GM19452 (cell line): ENCODE measurements around the gene PAM16.
A peak's percentile ranks its signal among the peaks of the same experiment; 100 is the strongest.

Experiments used
- ATAC-seq: cut with Tn5 transposase; IDR thresholded peaks from one replicate; pipeline ENCODE4 v1.9.1; 2021; ENCODE audit not compliant: unreplicated experiment

PAM16 gene

DNA sequence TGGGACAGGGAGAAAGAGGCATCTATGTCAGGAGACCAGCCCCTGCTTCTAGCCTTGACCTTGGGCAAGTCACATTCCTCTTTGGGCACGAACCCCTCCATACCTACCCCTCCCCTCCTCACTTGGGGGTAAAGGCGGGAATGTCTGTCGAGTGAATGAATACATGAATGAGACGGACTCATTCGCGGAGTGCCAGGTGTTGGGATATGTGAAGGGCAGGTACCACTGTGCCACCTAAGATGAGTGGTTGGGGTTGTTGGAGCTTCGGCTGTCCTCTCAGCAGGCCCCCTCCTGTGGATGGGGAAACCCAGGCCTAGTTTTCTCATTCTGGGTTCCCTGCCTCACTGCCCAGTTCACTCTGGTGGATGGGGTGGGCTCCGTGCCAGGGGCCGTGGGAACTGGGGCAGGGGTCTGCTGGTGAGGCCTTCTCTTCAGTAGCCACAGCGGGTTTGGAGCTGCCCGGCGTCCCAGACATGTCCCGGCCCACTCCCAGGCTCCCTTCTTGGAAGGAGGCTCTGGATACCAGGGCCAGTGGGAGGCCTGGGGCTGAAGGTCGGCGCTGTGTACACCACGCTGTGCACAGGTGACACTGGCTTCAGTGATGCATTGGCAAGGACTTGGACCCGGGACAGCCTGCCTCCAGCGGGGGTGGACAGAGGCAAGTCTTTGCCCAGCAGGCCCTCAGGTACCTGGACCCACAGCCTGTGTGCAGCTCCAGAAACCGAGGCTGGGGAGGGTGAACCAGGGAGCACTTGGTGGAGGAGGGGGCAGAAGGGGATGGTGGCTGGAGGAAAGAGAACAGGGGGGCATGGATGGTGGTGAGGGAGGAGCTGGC, 29.6 kb downstream of the PAM16 start:
- ATAC-seq: no peak

DNA sequence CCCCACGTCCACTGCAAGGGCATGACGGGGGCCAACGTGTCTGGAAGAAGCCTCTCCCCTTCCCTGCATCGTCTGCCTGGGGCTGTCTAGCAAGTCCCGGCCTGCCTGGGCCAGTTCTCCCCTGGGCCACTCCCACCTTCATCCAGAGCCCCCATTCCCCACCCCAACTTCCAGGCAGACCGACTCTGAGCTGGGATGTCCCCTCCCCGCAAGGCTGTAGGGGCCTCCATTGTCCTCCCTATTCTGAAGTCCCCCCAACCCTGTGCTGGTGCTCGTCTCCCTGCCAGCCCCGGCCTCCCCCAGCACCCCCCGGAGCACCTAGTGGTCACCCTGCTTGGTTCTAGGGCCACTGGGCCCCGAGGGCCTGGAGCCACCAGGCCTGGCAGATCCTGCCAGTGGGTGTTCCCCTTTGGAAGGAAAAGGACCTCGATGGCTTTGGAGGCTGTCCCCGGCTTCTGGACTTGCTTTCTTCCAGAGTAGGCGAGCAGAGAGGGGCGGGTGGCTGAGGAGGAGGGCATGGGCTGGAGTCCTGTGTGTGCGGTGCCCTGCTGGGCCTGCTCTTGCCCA, 30.5 kb downstream of the PAM16 start:
- ATAC-seq: no peak

DNA sequence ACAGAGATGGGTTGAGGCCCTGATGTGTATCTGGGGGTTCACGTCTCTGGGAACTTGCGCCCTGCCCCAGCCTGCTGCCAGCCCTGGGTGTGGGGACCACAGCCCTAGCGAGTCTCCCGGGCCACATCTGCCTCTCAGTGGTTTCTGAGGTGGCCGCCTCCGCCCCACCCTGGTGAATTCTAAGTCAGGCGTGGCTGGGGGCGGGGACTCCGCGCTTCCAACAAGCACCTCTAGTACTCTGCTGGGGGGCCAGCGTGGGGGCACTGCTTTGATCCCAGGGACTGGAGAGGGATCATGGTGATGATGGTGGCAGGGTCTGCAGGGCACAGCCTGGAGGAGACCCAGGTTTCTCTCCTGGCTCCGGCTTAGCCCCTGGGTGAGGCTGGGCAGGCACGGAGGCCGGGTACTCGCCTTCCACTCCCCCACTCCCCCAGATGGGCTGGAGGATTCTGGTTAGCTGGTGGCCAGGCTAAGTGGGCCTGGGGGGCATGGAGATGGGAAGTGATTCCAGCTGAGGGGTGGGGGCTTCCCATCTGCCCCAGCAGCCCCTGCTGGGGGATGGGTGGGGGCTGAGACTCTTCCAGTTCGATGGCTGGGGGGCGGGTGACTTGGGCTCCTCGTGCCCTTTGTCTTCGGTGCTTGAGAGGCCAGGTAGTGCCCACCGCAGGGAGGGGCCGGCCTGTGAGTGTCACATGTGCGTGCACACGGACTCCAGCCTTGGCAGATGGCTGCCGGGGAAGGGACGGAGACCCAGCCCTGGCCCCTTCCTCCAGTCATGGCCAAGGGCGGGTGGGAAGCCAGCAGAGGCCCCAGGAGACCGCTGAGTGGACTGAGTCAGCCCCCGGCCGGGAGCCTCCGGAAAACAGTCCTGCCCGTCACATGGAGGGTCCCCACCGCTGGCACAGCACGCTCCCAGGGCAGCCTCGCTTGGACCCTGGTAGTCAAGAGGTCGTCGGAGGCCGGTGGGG, 31.4 kb downstream of the PAM16 start:
- peak; percentile 38 for ATAC-seq

DNA sequence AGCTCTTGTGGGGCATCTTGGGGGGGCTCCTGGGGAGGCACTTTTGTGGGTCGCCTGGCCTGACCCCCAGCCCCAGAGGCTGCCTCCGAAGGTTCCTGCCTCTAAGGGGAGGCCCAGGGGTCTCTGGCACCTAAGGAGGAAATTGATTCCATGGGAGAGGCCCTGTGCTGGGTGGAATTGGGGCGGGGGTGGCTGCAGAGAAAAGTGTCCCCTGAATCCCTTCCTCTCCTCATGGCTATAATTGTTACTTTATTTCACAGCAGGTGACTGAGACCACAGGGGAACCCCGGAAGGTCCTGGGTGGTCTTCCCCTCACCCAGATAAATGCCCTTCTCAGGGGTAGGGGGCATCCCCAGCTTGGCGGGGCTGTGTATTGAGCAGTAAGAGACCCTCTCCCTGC, 32.2 kb downstream of the PAM16 start:
- no peak for ATAC-seq

DNA sequence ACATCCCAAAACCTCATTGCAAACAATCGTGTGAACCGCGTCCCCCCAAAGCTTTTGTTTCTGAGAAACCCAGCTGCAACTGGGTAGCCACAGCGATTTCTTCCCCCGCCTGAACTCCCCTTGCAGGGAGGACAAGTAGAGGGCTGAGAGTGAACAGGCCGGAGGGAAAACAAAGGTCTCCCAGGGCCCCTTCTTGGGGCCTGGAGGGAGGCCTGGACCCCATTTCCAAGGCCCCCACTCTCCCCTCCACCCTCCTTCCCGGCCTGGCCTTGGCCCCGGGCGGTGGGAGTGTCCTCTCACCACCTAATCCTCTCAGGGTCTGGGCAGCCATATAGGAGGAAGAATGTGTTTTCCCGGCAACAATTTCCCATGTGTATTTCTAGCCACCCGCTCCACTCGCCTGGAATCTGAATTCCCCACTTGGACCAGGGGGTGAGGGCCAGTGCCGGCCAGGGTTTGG, 32.6 kb downstream of the PAM16 start:
- ATAC-seq: no peak

DNA sequence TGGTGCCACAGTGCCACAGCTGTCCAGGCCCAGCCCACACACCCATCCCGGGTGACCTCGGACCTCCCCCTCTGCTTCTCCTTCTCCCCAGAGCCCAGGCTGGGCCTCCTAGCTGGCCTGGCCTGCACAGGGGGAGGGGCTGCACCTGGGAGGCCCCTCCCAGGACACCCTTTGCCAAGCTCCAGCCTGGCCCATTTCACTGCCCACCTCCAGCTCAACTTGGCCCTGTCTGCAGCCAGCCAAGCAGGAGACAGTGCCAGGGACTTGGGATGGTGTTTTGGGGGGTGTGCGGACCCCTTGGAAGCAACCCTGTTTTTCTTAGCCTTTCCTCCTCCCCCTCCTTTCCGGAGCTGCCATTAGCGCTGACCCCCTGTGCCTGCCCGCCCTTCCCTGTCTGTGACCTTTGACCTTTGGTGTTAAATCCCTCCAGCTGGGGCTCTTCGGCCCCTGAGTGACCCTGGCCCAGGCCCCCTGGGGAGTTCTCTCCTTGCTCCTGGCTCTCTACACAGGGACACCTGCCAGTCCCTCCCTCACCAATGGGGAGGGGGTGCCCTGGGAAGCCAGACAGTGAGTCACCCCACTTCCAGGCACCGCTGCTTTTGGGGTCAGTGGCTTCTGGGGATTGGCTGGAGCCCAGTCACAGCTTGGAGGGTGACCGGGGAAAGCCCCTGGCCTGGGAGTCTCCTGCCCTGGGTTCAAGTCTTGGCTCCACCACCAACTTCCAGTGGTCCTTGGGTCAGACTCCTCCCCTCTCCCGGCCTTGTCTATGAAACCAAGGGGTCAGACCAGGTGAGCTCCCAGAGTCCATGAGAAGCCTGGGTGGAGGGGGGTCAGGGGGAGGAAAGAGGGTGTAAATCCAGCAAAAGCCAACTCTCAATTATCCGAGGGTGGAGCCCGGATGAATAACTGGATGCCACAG, 33.3 kb downstream of the PAM16 start:
- ATAC-seq: no peak

DNA sequence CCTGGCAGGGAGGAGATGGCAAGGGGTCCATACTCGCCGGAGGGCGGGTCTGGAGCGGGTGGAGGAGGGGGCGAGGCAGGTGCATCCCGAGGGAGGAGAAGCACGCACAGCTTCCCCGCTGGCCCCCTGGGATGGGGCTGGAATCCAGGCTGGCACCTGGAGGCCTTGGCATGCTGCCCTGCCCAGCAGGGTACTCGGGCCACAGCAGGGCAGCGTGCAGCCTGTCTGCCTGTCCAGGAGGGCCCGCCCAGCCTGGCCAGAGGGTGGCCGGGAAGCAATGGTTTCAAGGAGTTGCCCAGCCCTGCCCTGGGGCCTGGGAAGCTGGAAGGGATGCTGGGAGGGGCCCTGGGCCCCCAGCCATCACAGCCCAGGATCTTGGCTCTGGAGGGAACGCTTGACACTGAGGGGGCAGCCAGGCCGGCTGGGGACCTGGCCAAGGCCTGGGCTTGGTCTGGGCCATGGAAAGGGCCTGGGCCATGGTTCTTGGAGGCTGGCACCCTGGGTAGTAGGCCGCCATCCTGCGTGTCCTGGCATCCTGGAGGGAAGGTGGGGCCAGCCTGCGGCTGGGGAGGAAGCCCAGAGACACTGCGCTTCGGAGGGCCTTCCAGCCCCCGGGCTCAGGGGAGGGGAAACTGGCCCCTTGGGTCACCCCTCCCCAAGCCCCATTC, 34.1 kb downstream of the PAM16 start:
- no peak for ATAC-seq

DNA sequence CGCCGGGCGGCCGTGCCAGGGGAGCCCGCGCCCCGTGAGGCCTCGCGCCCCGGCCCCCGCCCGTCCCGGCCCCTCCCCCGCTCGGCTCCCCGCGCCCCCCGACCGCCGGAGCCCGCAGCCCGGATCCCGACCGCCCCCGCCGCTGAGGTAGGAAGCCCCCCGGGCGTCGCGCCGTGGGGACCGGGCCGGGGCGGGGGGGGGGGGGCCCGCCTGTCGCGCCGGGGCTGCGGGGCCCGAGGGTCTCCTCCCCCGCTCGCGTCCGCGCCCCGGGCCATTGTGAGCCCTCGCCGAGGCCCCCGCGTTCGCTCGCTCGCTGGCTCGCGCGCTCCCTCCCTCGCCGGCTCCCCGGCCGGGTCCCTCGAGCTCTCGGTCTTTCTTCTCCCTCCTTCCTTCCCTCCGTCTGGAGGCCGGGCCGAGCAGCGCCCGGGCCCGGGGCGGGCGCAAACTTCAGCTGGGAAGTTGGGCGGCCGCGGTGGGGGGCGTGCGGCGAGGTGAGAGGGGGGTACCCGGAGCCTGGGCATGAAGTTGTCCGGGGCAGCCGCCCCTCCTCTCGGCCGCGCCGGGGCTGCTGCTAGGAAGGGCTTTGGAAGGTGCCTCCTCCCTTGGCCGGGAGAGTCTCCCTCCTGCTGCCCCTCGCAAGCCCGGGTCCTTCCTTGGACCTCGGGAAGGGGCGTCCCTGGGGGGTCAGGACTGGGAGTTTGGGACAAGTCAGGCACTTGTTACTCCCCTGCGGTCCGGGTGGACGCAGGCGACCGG, 34.8 kb downstream of the PAM16 start:
- no peak for ATAC-seq

DNA sequence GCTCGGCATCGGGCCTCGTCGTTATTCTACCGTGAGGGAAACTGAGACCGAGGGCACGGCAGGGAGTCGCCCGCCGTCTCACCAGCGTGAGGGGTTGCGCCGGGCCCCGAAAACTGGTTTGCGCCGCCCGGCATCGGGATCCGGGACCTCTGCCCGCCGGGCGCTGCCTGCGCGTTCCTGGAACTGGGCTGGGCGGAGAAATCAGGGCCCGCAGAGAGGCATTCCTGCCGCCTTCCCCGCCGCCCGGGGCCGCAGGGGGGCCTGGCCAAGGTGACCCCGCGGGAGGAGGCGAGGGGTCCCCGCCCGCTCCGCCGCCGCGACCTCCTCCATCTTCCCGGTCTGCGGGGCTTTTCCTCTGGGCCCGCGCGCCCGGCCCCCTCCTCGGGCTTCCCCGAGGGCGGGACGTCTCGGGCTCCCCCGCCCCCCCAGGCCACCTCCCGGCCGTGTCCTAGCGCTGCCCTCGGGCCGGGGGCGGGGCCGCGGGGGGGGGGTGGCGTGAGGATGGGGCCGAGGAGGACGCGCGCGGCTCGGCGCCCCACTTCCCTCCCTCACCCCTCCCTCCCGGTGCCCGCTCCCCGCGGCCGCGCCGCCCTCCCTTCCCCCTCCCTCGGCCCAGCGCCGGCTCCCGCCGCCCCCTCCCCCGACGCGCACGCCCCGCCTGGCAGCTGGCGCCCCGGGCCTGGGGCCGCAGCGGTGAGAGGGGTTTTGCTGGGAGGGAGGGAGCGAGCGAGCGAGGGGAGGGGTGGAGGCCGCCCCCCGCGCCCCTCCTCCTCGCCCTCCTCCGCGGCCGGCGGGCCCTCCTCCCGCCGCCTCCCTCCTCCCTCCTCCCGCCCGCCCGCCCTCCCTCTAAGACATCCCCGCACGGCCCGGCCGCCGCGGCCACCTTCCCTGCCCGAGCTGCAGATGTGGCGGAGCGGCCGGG, 35.7 kb downstream of the PAM16 start, which contains the start of gene GLIS2:
GLIS2 (plus strand) TSS at position 882 of the 922 bp plus-strand sequence. CDS start 16,214 bp downstream, outside the sequence.
- no peak for ATAC-seq

DNA sequence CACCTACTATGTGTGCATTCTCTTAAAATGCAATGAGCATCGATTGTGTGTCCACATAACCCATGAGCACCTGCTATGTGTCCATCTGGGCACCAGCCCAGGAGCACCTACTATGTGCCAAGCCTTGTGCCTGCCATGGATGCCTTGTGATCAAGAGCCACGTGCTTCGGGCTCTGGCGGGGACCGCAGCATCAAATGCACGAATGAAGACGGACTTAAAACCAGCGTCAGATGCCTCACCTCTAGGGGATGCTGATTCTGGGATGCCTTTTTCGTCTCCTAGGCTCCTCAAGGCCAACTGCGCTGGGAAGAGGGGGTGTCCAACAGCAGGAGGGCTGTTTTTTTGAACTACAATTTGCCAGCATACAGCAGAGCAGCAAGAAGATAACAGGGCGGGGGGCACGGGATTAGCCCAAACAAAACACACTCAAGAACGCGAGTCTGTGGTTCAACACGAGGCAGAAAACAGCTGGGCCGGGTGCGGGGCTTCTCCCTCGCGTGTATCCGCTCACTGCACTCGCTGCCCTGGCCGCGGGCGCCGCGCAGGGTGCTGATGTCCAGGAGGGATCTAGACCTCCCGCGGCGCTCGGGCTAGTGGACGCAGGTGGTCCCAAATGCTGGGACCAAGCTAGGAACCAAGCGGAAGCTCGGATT, 36.5 kb downstream of the PAM16 start:
- no peak for ATAC-seq

DNA sequence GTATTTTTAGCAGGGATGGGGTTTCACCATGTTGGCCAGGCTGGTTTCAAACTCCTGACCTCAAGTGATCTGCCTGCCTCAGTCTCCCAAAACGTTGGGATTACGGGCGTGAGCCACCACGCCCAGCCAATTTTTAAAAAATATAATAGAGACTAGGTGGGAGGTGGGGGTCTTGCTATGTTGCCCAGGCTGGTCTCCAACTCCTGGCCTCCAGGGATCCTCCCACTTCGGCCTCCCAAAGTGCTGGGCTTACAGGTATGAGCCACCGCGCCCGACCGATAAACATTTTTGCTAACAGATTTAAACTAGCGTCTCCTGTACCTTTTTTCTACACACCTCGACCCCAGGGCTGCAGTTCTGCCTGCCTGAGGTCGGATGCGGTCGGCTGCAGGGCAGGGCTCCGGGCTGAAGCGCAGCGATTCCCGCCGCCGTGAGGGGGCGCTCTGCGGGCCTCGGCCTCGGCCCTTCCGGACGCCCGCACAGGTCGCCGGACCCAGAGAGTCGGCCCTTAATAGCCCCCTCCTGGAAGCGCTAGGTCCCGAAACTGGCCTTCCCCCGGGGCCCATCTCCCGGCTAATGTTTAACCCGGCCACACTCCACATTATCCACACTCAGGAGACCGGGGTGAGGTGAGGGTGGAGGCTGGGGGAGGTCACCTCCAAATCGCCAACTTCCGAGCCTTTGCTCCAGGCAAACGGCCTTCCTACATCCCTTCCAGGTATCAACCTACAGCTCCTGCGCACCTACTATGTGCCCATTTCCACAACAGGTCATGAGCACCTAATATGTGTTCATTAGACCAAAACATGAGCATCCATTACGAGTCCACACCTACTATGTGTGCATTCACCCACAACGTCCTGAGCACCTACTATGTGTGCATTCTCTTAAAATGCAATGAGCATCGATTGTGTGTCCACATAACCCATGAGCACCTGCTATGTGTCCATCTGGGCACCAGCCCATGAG, 37.3 kb downstream of the PAM16 start:
- ATAC-seq: peak; percentile 39

DNA sequence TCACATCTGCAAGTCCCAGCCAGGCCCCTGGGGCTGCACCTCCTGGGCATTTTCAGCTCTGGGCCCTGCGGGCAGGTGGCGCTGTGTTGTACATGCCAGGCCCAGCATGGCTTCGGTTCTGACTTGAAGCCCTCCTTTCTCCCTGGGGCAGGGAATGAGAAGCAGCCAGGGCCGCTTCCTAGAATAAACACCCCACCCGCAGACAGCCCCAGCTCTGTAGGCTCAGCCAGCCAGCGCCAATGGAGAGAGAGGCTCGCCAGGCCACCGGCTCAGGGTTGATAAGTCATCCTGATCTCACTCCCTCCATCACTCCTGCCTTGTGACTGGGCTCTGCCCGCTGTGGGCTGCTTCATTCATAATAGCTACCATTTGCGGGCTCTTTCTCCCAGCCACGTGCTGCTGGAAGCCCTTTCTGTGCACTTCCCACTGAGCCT, 41.3 kb downstream of the PAM16 start:
- no peak for ATAC-seq

DNA sequence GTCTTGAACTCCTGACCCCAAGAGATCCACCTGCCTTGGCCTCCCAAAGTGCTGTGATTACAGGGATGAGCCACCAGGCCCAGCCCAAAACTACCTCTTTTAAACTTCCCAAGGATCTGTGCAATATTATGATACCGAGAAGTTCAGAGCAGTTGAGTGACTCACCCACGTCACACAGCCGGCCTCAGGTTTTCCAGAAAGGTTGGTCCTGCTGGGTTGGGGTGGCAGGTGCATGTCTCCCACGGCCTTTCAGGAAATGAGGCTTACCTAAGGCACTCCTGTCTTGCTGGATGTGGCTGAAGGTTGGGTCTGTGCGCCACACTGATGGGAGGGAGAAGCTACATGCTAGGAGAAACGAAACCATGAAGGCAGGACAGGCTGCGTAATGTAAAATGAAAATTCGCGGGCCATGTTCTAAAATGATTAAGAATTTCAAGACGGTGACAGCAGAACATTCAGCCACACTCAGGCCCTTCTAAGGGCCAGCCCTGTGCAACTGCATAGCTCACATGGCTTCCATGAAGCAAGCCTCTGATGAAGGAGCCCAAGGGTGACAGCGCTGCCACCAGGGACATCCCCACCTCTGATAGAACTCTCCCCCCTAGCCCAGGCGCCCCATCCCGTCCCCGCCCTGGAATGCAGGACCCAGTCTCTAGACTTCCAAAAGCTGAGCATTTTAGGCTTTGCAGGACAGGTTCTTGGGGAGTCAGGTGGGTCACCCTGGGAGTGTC, 41.9 kb downstream of the PAM16 start:
- ATAC-seq: no peak

DNA sequence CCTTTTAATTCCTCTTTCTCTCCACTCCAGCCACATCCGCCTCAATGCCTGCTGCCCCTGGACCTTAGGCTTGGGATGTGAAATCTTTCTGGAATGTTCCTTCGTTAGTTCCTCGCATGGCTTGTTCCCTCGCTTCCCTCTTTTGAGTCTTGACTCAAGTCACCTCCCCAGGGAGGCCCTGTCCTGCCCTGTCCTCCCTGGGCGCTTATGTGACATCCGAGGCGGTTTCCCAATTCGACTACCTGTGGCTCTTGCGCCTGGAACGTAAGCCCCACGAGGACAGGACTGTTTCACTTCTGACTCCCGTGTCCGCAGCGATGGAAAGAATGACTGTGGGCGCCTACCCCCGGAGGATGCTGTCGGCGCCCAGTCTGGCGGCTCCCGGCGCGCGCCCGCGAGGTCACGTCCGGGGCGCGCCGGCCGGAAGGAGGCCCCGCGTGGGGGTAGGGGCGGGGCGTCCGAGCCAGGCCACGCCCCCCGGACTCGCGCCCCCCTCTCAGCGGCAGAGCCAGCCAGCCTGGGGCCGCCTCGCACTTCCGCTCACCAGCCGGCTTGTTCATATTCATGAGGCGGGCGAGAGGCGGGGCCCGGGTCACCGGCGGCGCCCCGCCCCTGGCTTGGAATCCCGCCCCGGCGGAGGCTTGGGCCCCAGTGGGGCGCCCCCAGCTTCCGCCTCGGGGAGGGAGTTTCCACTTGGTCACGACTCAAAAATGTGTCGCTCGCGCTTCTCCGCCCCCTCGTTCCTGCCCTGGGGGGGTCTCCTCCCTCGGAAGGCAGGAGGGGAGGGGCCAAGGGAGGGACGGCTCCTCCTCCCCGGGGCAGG, 43.7 kb downstream of the PAM16 start:
- ATAC-seq: peak; percentile 91
